Activated CD8-positive, alpha-beta memory T cell treated with anti-CD3 and anti-CD28 coated beads for 24 hours (primary cell): ENCODE data around the gene SLC27A1.

Experiments
- DNase-seq: peaks from one replicate; pipeline ENCODE4 v3.0.0-alpha.2; 2020

The SLC27A1 gene

GRCh38 chr19:17470068-17470841, at the start of gene SLC27A1:
Gene SLC27A1 (plus strand): TSS chr19:17470524. CDS start chr19:17470541, 17 bp downstream.
- peak; percentile 95 for DNase-seq

GRCh38 chr19:17421942-17422341, 48.4 kb upstream of the SLC27A1 start:
- DNase-seq, result no peak

- no peak for DNase-seq
Observed at GRCh38 chr19:17423429-17424208, 46.7 kb upstream of the SLC27A1 start.

GRCh38 chr19:17424743-17425365, 45.5 kb upstream of the SLC27A1 start:
- DNase-seq, result peak; percentile 68

GRCh38 chr19:17429641-17430113, 40.6 kb upstream of the SLC27A1 start:
- DNase-seq, result no peak

GRCh38 chr19:17431417-17431816, 38.9 kb upstream of the SLC27A1 start:
- no peak for DNase-seq

- no peak for DNase-seq
Observed at GRCh38 chr19:17435218-17435617, 35.1 kb upstream of the SLC27A1 start.

GRCh38 chr19:17436094-17436873, 34.0 kb upstream of the SLC27A1 start:
- no peak for DNase-seq

GRCh38 chr19:17436874-17437267, 33.5 kb upstream of the SLC27A1 start:
- DNase-seq, result no peak

- DNase-seq, result peak; percentile 71
Observed at GRCh38 chr19:17441241-17442021, 28.9 kb upstream of the SLC27A1 start.

- no peak for DNase-seq
Observed at GRCh38 chr19:17445526-17446165, 24.7 kb upstream of the SLC27A1 start.

GRCh38 chr19:17447704-17448130, 22.6 kb upstream of the SLC27A1 start:
- no peak for DNase-seq

- DNase-seq, result peak; percentile 78
Observed at GRCh38 chr19:17448131-17448967, 22.0 kb upstream of the SLC27A1 start, which contains the start of gene TMEM221. Gene TMEM221 (minus strand): TSS chr19:17448668. CDS start chr19:17448462, 206 bp downstream.

GRCh38 chr19:17450264-17451075, 19.9 kb upstream of the SLC27A1 start:
- DNase-seq, result peak; percentile 62

- DNase-seq, result no peak
Observed at GRCh38 chr19:17451820-17452219, 18.5 kb upstream of the SLC27A1 start.

- no peak for DNase-seq
Observed at GRCh38 chr19:17454576-17455071, 15.7 kb upstream of the SLC27A1 start.

GRCh38 chr19:17455308-17456123, 14.8 kb upstream of the SLC27A1 start:
- no peak for DNase-seq

GRCh38 chr19:17456127-17456526, 14.2 kb upstream of the SLC27A1 start:
- no peak for DNase-seq
